Uterus (tissue), 2 donors: ENCODE measurements around the gene BMERB1.

Experiments used
- POLR2A ChIP-seq, 2 donors: fragments of 450-650 bp; IDR thresholded peaks; one replicate each; pipeline ENCODE4 v1.6.1; 2016; ENCODE audit warnings: antibody characterized with exemption in 2 of 2, mild to moderate bottlenecking in 1 of 2, moderate library complexity in 1 of 2
- TF ChIP-seq, protein P1 (sequence below), 4 experiments: fragments of 200-600 bp in 2 of 4; fragments of 450-650 bp in 2 of 4; sonication (generic) in 2 of 4; IDR thresholded peaks; one replicate each; pipeline ENCODE4 v1.5.1; 2016 to 2019; ENCODE audit warnings: antibody characterized with exemption in 4 of 4, mild to moderate bottlenecking in 2 of 4, moderate library complexity in 1 of 4

DNA sequence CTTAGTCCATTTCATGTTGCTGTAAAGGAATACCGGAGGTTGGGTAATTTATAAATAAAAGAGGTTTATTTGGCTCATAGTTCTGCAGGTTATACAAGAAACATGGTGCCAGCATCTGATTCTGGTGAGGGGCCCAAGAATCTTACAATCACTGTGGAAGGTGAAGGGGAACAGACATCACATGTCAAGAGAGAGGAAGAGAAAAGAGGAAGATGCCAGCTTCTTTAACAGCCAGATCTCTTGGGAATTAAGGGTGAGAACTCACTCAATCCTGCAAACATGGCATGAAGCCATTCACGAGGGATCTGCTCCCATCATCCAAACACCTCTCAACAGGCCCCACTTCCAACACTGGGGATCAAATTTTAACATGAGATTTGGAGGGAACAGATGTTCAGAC, 49.5 kb downstream of the BMERB1 start:
- TF ChIP-seq, protein P1, sequence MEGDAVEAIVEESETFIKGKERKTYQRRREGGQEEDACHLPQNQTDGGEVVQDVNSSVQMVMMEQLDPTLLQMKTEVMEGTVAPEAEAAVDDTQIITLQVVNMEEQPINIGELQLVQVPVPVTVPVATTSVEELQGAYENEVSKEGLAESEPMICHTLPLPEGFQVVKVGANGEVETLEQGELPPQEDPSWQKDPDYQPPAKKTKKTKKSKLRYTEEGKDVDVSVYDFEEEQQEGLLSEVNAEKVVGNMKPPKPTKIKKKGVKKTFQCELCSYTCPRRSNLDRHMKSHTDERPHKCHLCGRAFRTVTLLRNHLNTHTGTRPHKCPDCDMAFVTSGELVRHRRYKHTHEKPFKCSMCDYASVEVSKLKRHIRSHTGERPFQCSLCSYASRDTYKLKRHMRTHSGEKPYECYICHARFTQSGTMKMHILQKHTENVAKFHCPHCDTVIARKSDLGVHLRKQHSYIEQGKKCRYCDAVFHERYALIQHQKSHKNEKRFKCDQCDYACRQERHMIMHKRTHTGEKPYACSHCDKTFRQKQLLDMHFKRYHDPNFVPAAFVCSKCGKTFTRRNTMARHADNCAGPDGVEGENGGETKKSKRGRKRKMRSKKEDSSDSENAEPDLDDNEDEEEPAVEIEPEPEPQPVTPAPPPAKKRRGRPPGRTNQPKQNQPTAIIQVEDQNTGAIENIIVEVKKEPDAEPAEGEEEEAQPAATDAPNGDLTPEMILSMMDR (IDR thresholded peaks at IDR 0.05), result no peak
- no peak for TF ChIP-seq POLR2A (IDR thresholded peaks at IDR 0.05)
